Gastrocnemius medialis (tissue), 4 donors: ENCODE measurements around the gene LYPD6B.

Experiments used
- POLR2A ChIP-seq, 2 donors: fragments of 450-650 bp; IDR thresholded peaks; one replicate each; pipeline ENCODE4 v1.6.1; 2017; ENCODE audit warnings: antibody characterized with exemption in 2 of 2, mild to moderate bottlenecking in 2 of 2, moderate library complexity in 2 of 2
- TF ChIP-seq, protein P1 (sequence below), 5 experiments: fragments of 450-650 bp in 3 of 5; fragments of 200-600 bp in 2 of 5; sonication (generic) in 2 of 5; IDR thresholded peaks in 4 of 5; conservative IDR thresholded peaks in 1 of 5; 1 replicate in 4 of 5; 2 replicates in 1 of 5; pipeline ENCODE4 v1.5.1; 2016 to 2019; ENCODE audit warnings: antibody characterized with exemption in 5 of 5, mild to moderate bottlenecking in 3 of 5, moderate library complexity in 3 of 5

GRCh38 chr2:149125031-149125725 lies 86.7 kb downstream of the LYPD6B start:
- TF ChIP-seq, protein P1, sequence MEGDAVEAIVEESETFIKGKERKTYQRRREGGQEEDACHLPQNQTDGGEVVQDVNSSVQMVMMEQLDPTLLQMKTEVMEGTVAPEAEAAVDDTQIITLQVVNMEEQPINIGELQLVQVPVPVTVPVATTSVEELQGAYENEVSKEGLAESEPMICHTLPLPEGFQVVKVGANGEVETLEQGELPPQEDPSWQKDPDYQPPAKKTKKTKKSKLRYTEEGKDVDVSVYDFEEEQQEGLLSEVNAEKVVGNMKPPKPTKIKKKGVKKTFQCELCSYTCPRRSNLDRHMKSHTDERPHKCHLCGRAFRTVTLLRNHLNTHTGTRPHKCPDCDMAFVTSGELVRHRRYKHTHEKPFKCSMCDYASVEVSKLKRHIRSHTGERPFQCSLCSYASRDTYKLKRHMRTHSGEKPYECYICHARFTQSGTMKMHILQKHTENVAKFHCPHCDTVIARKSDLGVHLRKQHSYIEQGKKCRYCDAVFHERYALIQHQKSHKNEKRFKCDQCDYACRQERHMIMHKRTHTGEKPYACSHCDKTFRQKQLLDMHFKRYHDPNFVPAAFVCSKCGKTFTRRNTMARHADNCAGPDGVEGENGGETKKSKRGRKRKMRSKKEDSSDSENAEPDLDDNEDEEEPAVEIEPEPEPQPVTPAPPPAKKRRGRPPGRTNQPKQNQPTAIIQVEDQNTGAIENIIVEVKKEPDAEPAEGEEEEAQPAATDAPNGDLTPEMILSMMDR (IDR thresholded peaks at IDR 0.05 in 4 of 5, conservative IDR thresholded peaks at IDR 0.05 in 1 of 5), result no peak
- TF ChIP-seq POLR2A (IDR thresholded peaks at IDR 0.05), result no peak
